ENCODE measurements around the gene PLB1.
"Not testable (repeated sequence)": the region's sequence is repeated elsewhere in the genome, so short reads cannot be mapped to it uniquely, and the experiment has no call there.

PLB1 gene

GRCh38 chr2:28543316-28544035 lies 47.6 kb downstream of the PLB1 start:
- no peak for DNase-seq

DNA sequence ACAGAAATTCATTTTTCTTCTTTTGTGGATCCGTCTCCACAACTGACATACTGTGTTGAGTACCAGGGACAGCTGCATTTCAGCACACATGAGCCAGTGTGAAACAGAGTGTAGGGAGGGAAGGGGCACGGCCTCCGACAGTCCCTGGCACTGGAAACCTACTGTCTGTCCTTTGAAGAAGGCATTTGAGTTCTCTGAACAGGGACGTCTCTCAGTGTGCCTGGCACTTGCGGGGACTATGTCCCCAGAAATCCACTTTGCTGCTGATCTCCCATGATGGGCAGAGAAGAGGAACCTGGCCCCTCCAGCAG lies 48.1 kb downstream of the PLB1 start:
- no peak for DNase-seq

- DNase-seq = no peak
These were observed 48.6 kb downstream of the PLB1 start for GRCh38 chr2:28544405-28544921.

GRCh38 chr2:28544922-28545589 lies 49.2 kb downstream of the PLB1 start:
- peak; percentile 31 for DNase-seq

DNA sequence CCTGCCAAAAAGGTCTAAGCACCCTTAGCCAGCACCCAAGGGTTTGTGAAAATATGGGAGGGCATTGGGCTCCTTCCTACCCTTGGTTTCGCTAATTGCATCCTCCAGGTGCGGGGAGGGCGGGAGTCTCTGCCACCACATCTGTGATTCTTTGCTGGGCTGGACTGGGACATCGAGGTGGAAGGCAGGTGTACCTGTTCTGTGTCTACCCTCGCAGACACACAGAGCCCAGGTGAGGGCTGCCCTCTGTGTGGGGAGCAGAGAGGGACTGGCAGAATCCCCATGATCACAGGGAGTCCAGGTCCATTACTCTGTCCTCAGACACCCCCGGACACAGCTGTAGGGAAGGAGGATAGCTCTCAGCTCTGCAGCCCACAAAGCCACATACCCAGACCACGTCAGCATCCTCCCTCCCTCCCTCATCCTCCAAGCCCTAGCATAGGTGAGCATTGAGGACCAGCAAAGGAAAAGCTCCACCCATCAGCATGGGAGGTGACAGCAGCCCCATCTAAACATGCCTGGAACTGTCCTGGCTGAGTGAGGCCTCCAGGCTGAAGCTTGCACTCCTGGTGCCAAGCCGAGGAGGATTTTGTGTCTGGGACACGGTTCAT lies 49.8 kb downstream of the PLB1 start:
- DNase-seq = peak; percentile 25

GRCh38 chr2:28546242-28546641 lies 50.4 kb downstream of the PLB1 start:
- no peak for DNase-seq

DNA sequence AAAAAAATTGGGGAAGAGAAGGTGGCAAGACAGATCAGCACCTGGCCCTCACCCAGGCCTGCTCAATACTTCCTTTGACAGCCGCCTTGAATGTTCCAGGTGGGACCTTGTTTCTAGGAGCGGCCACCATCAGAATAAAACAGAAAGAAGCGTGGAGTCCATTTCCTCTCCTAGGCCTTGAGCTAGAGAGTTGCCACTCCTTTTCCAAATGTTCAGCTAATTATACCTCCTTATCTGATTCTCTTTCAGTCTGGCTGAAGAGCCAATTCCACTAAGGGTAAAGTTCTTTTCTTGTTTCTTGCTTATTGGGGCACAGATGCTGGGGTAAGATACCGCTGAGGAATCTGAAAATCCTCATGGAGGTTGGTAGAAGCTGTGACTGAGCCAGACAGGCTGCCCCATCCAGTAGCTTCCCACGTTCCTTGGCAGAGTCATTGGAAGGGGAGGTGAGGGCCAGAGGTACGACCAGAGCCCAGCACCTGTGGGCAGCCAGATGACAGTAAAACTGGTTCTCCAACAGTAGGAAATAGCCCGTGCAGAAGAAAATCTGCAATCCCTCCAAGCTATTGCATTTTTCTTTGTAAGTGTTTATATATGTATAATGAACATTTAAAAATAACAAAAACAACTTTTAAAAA lies 51.5 kb downstream of the PLB1 start:
- DNase-seq = no peak

DNA sequence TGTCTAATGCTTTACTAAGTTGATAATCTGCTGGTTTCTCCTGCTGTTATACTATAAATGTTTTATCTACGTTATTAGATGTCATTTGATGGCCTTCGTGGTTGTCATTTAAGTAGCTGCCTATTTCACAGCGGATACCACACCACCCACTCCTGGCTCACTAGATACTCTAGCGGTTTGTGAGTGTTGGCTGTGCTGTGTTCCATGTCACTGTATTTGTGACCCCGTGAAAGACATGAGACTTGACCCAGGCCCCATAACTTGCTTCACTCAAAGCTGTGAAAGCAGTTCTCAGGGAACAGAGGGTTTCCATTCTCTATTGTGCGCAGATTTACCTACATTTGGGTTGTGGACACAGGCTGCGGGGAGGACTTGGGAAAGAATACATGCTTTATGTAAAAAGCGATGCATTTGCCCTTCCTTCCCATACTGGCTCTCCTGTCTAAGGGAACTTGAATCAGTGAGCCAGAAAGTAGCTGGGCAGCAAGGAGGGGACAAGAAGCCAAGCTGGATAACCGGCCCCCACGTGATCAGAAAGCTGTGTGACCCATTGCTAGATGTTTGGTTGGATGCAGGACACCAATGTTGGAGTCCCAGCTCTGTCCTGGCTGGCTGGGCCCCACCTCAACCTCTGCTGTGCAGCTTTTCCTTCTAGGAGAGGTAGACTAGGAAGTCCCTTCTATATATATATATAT lies 52.2 kb downstream of the PLB1 start:
- DNase-seq = no peak

DNA sequence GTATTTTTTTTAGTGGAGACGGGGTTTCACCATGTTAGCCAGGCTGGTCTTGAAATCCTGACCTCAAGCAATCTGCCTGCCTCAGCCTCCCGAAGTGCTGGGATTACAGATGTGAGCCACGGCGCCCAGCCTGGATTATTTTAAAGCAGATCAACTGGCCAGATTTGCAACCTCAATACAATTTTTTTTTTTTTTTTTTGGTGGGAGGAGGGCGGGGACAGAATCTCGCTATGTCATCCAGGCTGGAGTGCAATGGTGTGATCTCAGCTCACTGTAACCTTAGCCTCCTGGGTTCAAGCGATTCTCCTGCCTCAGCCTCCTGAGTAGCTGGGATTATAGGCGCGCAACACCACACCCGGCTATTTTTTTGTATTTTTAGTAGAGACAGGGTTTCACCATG lies 54.5 kb downstream of the PLB1 start:
- DNase-seq = not testable (repeated sequence)

- no peak for DNase-seq
These were observed 56.4 kb downstream of the PLB1 start for GRCh38 chr2:28552045-28552823.

DNA sequence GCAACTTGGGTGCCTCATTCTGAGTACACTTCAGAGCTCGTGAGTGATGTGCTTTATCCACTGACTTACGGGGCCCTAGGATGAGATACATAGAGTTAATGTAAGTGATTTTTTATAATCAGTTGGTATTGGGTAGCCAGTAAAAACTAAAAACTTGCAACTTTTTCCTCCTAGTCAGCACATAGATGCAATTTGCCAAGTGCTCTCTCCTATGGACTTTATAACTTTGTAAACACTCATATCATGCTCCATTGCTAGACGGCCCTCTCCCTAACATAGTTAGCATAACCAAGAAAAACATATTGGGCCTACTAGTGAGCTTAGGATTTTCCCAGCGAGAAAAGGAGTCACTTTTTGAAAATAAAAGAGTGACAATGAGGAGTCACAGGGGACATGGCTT lies 60.4 kb downstream of the PLB1 start:
- DNase-seq = no peak

DNA sequence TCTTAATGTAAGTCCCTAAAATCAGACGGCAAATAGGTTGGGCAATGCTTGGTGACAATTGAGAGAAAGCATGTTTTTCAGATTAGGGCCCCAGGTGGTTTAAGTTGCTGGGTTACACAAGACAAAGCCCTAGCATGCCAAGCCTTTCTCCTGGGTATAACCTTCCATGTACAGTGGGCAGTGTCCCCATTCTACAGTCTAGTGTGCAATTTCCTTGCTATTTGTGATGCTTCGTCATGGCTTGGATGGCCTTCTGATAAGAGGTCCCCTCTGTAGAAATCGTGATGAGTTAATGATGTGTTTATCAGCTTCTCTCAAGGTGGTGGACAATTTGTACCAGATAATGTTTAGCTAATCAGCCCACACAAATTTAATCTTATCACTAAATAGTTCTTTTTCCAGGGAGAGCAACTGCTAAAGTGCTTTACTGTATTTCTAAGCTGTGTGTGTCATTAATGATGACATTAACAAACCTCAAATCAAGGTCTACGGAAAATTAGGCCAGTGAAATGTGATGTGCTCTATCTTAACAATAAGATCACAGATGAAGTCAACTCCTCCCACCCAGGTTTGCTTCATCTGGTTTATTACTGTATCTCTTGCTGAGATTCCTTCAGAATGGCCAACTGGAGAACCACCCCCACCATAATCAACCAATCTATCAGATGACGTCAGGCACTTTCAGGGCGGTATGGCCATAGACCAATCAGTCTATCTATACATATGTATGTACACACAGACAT lies 61.7 kb downstream of the PLB1 start:
- no peak for DNase-seq

DNA sequence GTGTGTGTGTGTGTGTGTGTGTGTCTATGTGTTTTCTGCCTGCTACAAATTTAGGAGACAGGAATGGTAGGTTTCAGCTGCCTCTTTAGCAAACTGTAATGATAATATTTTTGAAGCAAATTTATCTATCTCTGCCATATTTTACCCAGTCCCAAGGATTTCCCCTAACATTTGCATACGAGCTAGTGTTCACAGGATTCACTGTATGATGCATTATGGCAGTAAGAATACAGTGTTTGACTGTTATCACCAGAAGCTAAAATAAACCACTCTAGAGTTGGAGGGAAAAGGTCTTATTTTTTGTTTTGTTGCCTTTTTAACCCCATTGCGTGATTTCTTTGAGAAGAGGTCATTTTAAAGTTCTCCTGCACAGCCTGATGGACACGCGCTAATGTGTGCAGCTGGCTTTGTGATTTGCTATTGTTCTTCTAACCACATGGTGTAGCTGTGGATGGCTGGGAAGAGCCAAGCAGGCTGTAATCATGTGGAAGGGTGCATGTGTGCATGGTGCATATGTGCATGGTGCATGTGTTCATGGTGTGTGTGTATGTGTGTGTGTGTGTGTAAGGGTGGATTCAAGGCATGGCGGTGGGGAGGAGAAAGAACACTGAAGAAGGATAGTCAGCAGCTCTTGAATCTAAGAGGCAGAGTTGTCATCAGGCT lies 62.4 kb downstream of the PLB1 start:
- DNase-seq = no peak

DNA sequence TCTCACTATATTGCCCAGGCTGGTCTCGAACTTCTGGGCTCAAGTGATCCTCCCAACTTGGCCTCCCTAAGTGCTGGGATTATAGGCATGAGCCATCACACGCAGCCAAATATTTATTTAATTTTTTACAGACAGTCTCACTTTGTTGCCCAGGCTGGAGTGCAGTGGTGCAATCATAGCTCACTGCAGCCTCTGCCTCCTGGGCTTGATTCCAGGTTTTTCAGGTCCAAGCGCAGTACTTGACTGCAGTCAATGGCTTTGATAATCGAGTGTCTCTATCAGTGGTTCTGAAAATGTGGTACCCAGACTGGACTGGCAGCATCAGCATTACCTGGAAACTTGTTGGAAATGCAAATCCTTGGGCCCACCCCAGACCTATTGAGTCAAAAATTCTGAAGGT lies 63.1 kb downstream of the PLB1 start:
- no peak for DNase-seq

- DNase-seq = no peak
These were observed 68.0 kb downstream of the PLB1 start for GRCh38 chr2:28563869-28564268.

DNA sequence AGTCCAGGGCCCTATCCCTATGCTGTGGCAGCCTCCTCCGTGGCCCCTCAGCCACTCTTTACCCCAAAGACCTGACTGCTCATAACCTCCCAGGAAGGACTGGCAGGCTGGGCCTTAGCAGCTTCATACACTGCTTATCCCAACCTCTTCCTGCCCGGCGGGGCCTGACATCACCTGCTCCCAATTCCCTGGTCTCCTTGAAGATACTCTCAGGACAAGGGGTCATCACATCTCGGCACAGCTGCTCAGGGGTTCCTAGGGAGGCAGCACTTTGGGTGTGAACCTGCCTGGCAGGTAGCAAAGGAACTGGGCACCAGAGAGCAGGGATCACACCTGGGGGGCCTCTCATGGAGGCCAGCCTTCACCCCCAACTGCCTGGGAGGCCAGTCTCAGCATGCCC lies 68.5 kb downstream of the PLB1 start:
- no peak for DNase-seq

GRCh38 chr2:28565033-28565432 lies 69.2 kb downstream of the PLB1 start:
- no peak for DNase-seq

GRCh38 chr2:28565720-28566295 lies 69.9 kb downstream of the PLB1 start:
- DNase-seq = no peak

- peak; percentile 96 for DNase-seq
These were observed 70.7 kb downstream of the PLB1 start for GRCh38 chr2:28566521-28567041.

GRCh38 chr2:28567061-28567471 lies 71.2 kb downstream of the PLB1 start:
- no peak for DNase-seq
